A673 (cell line): ENCODE results near the gene CHRM3. TPM values are rescaled to one million over a fixed set of nuclear protein-coding genes. Genes with fewer than 3 reads are reported as not detected.

Experiments used
- BruUV-seq: library from RNA; stranded (reverse); fragments of 400-500 nt; replicated peaks from 2 replicates; lab custom pipeline; 2021; lab: Mats Ljungman, UMichigan
- CTCF ChIA-PET: fragments of 300-600 bp; sonication (Branson Sonifier 250); formaldehyde crosslinking; loops from one replicate; lab custom pipeline; 2022; ENCODE audit warnings: antibody characterized with exemption; lab: Charles Lee
- POLR2A ChIA-PET: fragments of 300-600 bp; sonication (Branson Sonifier 250); formaldehyde crosslinking; loops from one replicate; lab custom pipeline; 2022; ENCODE audit warnings: antibody characterized with exemption; ENCODE audit not compliant: low non-redundant PET; lab: Charles Lee
- DNase-seq: peaks from one replicate; pipeline ENCODE4 v3.0.0-alpha.2; 2015; ENCODE audit warnings: low spot score
- H3K27ac ChIP-seq: fragments of 200-600 bp; sonication (generic); 2 replicates; pipeline ENCODE4 v1.5.1; 2016; ENCODE audit warnings: mixed run types, low read depth, mild to moderate bottlenecking, mixed read lengths, antibody characterized with exemption, low read length; ENCODE audit not compliant: poor library complexity, severe bottlenecking
- H3K27me3 ChIP-seq: fragments of 200-600 bp; sonication (generic); replicated peaks from 2 replicates; pipeline ENCODE4 v1.6.1; 2017; ENCODE audit warnings: mixed run types, low read depth, mild to moderate bottlenecking, mixed read lengths, antibody characterized with exemption, low read length; ENCODE audit not compliant: insufficient read depth, poor library complexity
- H3K36me3 ChIP-seq: fragments of 200-600 bp; sonication (generic); 2 replicates; pipeline ENCODE4 v1.6.1; 2016; ENCODE audit warnings: mixed run types, mild to moderate bottlenecking, mixed read lengths, antibody characterized with exemption, low read length; ENCODE audit not compliant: insufficient read depth, poor library complexity, severe bottlenecking
- H3K4me1 ChIP-seq: fragments of 200-600 bp; sonication (generic); 2 replicates; pipeline ENCODE4 v1.6.1; 2017; ENCODE audit warnings: mixed run types, mild to moderate bottlenecking, mixed read lengths, antibody characterized with exemption, low read length; ENCODE audit not compliant: insufficient read depth, poor library complexity, severe bottlenecking
- H3K4me3 ChIP-seq: fragments of 200-600 bp; sonication (generic); 2 replicates; pipeline ENCODE4 v1.5.1; 2016; ENCODE audit warnings: low read depth, mixed run types, mild to moderate bottlenecking, mixed read lengths, low read length; ENCODE audit not compliant: poor library complexity, severe bottlenecking
- H3K9me3 ChIP-seq: fragments of 200-600 bp; sonication (generic); 2 replicates; pipeline ENCODE4 v1.6.1; 2016; ENCODE audit warnings: mixed run types, low read depth, mild to moderate bottlenecking, mixed read lengths, antibody characterized with exemption, low read length; ENCODE audit not compliant: poor library complexity, severe bottlenecking
- CTCF ChIP-seq: fragments of 300-800, 200-600 bp; sonication (generic); conservative IDR thresholded peaks from 2 replicates; pipeline ENCODE4 v1.5.1; 2017; ENCODE audit warnings: low read depth, mild to moderate bottlenecking, antibody characterized with exemption, low read length, moderate library complexity, mixed read lengths
- EZH2 ChIP-seq: fragments of 200-600 bp; sonication (generic); IDR thresholded peaks from 2 replicates; pipeline ENCODE4 v1.6.1; 2017; ENCODE audit warnings: borderline replicate concordance, low read depth, mild to moderate bottlenecking, mixed read lengths, antibody characterized with exemption, low read length; ENCODE audit not compliant: poor library complexity, severe bottlenecking
- intact Hi-C: fragments of 100-400 bp; cut with micrococcal nuclease; formaldehyde crosslinking; loops from one replicate; pipeline ENCODE4 v1.10.0; 2022; ENCODE audit not compliant: unreplicated experiment
- total RNA-seq: library from RNA; stranded (reverse); gene quantifications from 2 replicates; pipeline ENCODE4 v1.2.3, GENCODE V29; 2021

Gene CHRM3
- total RNA-seq, 1 experiment from 2014 or later: not detected

GRCh38 chr1:239392271-239392670 is 5.9 kb downstream of the CHRM3 start:
- BruUV-seq: no TSS peak
- DNase-seq: no peak
- intact Hi-C loops: no loop called here
- no peaks in the 10 kb centered on the region for H3K4me1 ChIP-seq
- H3K9me3 ChIP-seq: no peaks in the 10 kb centered on the region
- TF ChIP-seq CTCF: no peak
- TF ChIP-seq EZH2: no peak
- ChIA-PET CTCF (no interaction called here), POLR2A (no interaction called here)
- no peak overlapping the region for H3K27ac ChIP-seq
- H3K4me3 ChIP-seq: no peak overlapping the region
- H3K36me3 ChIP-seq: no peaks in the 10 kb centered on the region
- H3K27me3 ChIP-seq: peaks cover 16% of the 10 kb centered on the region

GRCh38 chr1:239394107-239394506 is 7.7 kb downstream of the CHRM3 start:
- Histone ChIP-seq H3K27ac (no peak overlapping the region), H3K9me3 (no peaks in the 10 kb centered on the region), H3K4me1 (no peaks in the 10 kb centered on the region), H3K27me3 (no peaks in the 10 kb centered on the region), H3K4me3 (no peak overlapping the region), H3K36me3 (no peaks in the 10 kb centered on the region)
- CTCF ChIA-PET: no interaction called here
- intact Hi-C loops: no loop called here
- no peak for DNase-seq
- BruUV-seq: no TSS peak
- TF ChIP-seq CTCF (no peak), EZH2 (no peak)
- POLR2A ChIA-PET: no interaction called here

GRCh38 chr1:239413916-239414315 is 27.5 kb downstream of the CHRM3 start:
- H3K36me3 ChIP-seq: no peaks in the 10 kb centered on the region
- H3K4me3 ChIP-seq: no peak overlapping the region
- DNase-seq: no peak
- H3K9me3 ChIP-seq: no peaks in the 10 kb centered on the region
- POLR2A ChIA-PET: no interaction called here
- H3K27me3 ChIP-seq: no peaks in the 10 kb centered on the region
- no peak for TF ChIP-seq CTCF
- TF ChIP-seq EZH2: no peak
- no peak overlapping the region for H3K27ac ChIP-seq
- CTCF ChIA-PET: no interaction called here
- no TSS peak for BruUV-seq
- intact Hi-C loops: no loop called here
- no peaks in the 10 kb centered on the region for H3K4me1 ChIP-seq
